HG03066 (cell line): Measurements from ENCODE around the gene FGF5.
"Not testable (repeated sequence)": the region's sequence is repeated elsewhere in the genome, so short reads cannot be mapped to it uniquely, and the experiment has no call there.

Source experiments
- ATAC-seq: cut with Tn5 transposase; IDR thresholded peaks from one replicate; pipeline ENCODE4 v1.9.1; 2021; ENCODE audit warnings: low read depth; ENCODE audit not compliant: unreplicated experiment

FGF5 gene, protein sequence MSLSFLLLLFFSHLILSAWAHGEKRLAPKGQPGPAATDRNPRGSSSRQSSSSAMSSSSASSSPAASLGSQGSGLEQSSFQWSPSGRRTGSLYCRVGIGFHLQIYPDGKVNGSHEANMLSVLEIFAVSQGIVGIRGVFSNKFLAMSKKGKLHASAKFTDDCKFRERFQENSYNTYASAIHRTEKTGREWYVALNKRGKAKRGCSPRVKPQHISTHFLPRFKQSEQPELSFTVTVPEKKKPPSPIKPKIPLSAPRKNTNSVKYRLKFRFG

DNA sequence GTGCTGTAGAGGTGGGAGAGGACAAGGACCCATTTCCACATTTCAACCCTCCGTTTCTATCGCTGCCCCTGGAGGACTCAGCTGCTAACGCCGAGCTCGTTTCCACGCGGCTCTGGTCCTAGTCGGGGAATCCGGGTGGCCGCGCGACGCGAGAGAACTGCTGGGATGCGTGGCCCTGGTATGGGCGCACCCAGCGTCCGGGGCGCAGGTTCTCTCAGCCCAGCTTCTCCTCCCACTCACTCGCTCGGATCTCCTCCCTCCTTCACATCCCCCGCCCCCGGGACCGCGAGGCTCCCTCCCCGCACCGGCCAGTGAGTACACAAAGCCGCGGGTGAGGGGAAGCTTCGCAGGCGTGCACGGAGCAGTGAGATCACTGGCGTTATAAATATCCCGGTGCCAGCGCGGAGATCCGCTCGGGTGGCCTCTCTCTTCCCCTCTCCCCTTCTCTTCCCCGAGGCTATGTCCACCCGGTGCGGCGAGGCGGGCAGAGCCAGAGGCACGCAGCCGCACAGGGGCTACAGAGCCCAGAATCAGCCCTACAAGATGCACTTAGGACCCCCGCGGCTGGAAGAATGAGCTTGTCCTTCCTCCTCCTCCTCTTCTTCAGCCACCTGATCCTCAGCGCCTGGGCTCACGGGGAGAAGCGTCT, at the start of gene FGF5:
Gene FGF5, plus strand, starts transcription at position 412 of the 649 bp plus-strand sequence. Its CDS starts 161 bp downstream, at position 573.
- no peak for ATAC-seq

DNA sequence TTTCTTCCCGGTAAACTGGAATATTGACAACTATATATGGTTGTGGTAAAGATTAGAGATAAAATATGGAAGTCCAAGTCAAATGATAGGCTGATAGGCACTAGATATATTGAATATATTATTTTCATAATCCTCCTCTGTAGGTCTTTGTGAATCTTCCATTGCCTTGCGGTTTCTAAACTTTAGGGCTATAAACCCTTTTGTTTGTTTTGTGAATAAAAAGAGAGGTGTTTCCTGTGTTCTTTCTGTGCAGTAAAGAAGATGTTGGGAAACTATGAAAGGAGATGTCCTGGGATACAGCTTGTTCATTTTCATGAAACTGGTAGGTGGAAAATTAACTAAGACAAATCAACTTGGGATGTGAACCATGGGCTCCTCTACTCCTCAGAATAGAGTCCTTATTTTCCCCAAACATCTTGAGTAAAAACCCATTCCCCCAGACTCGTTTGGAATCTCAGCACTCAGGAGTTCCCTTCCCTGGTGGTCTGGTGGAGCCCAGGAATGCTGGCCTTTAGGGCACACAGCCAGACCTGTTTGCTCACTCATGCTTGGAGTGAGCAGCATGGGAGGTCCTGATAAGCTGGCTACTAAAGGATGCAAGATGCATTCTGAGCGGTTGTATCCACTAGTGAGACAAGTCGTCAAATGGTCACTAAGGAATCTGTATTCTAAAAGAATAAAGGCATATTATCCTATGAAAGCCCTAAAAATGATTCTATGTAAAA, 47.0 kb upstream of the FGF5 start:
- no peak for ATAC-seq

- ATAC-seq, result no peak
Measured at GRCh38 chr4:80220711-80221110, 45.8 kb upstream of the FGF5 start.

- no peak for ATAC-seq
Measured at GRCh38 chr4:80221161-80221560, 45.3 kb upstream of the FGF5 start.

- ATAC-seq, result no peak
Measured at GRCh38 chr4:80225595-80225994, 40.9 kb upstream of the FGF5 start.

DNA sequence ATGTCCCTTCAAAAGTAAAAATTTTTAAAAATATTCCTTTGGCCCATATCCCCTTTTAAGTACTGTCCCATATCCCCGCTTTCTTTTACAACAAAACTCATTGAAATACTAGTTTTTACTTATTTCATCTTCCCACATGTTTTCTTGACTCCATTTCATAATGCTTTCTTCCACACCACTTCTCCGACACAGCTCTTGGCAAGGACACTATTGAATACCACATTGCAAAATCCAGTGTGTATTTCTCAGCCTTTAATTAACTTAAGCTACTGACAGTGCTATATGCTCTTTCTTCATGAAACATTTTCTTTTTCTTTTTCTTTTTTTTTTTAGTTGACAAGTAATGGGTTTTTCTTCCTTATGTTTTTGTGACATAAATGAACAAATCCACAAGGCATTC, 40.4 kb upstream of the FGF5 start:
- ATAC-seq, result no peak

GRCh38 chr4:80228460-80228859, 38.0 kb upstream of the FGF5 start:
- no peak for ATAC-seq

DNA sequence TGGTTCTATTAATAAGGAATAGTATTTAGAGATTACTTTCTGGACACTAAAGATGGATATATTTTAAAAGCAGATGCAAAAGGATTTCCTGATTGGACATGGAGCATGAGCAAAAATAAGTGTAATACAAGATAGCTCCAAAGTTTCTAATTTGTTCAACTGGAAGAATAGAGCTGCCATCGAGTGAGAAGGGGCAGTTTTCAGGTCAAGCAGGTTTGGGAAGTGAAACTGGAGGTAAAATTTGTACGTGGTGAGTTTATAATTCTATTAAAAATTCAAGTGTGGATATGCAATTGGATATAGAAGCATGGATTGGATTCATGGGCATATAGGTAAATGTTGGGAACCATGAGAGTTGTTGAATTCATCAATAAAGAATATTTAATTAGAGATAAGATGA, 37.3 kb upstream of the FGF5 start:
- peak; percentile 23 for ATAC-seq

- ATAC-seq, result peak; percentile 89
Measured at GRCh38 chr4:80229590-80229989, 36.9 kb upstream of the FGF5 start.

DNA sequence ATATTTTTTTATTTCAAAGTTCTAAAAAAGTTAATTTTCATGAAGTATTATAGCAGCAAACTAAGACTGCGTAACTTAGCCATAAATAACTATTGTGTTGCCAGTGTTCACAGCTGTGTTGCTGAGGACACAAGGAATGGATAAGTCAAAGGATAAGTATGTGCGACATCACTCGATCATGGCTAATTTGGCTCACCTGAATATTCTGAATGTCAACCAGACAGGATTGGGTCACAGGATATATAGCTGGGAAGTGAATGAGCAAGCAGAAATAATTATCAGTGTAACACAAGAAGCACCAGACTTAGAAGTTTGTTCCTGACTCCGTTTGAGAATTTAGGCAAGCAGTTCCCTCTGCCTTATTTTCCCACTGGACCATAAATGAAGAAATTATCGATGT, 35.3 kb upstream of the FGF5 start:
- no peak for ATAC-seq

DNA sequence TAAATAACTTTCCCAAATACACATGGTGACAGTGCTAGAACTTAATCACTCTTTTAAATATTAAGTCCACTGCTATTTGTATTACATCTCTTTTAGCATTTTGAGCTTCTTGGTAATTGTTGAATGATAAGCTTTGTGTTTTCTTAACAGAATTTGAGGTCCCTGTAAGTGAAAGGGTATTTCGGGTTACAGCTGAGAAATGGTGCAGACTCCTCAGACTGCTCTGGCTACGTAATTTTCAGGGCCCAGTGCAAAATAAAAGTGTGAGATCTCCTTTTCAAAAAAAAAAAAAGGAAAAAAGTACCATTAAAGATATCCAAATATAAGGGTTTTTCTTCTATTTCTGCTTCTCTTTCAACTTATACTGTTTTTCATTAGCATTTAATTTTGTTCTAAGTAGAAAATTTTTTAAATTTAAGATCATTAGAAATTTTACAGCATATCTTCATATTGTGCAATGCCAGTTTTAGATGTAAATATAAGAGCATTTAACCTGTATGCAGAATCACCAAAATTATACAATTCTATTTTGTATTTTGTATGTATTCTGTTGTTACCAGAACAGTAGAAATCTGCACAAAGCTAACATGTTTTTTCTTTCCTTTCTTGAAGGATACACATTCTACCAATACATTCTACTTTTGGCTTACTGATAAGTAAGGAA, 33.6 kb upstream of the FGF5 start:
- no peak for ATAC-seq

GRCh38 chr4:80233390-80233789, 33.1 kb upstream of the FGF5 start:
- ATAC-seq, result no peak

GRCh38 chr4:80235451-80235850, 31.0 kb upstream of the FGF5 start:
- no peak for ATAC-seq

DNA sequence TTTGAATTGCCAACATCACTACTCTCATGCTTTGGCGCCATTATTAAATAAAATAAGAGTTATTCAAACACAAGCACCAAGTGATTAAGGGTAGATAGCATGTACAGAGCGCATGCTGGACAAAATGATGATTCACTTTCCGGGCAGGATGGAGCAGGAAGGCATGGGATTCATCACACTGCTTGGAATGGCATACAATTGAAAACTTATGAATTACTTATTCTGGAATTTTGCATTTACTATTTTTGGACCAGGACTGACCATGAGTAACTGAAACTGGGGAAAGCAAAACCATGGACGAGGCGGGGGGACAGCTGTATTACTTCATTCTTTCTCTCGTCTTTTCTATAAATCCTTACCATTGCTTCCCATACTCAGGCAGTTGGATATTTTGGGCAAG, 28.5 kb upstream of the FGF5 start:
- no peak for ATAC-seq

GRCh38 chr4:80239480-80240150, 26.8 kb upstream of the FGF5 start:
- no peak for ATAC-seq

GRCh38 chr4:80240976-80241375, 25.5 kb upstream of the FGF5 start:
- no peak for ATAC-seq

DNA sequence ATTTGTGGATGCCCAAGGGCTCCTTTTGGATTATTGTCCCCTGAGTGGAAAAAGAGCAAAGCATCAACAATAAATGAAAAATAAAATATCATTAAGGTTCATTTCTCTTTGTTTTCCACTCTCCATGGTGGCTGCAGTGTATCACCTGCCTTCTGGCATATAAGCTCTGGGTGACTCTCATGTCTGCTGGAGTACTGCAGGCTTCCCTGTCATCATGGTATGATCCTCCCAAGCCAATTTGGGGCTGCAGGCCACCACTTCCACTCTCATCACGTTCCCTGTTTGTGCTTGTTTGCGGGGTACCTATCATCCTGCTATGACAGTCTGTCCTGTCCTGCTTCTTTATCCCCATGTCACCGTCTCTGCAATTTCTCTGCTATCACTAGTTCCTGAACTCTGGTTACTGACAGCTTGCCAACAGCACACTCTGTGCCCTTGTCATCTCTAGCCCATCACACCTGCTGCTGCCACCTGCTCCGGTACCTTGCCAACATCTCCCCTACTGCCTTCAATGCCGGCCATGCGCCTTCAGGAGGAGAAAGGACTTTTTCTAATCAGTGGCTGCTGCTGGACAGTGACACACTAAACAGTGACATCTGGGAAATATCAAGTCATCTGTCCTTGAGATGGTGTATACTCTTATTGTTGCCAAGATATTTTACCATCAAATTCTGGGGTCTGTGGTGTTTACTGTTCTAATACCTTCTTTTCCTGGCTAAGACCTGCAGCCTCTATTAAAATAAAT, 23.0 kb upstream of the FGF5 start:
- no peak for ATAC-seq

DNA sequence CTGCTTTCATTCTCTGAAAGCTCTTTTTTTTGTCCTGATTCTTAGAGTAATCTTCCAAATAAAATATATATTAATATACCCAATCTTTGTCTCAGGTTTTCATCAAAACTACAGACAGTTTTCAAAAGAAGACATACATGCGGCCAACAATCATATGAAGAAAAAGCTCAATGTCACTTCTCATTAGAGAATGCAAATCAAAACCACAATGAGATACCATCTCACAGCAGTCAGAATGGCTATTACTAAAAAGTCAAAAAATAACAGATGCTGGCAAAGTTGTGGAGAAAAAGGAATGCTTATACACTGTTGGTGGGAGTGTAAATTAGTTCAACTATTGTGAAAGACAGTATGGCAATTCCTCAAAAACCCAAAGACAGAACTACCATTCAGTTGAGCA, 19.0 kb upstream of the FGF5 start:
- not testable (repeated sequence) for ATAC-seq

- ATAC-seq, result no peak
Measured at GRCh38 chr4:80249144-80249543, 17.3 kb upstream of the FGF5 start.

DNA sequence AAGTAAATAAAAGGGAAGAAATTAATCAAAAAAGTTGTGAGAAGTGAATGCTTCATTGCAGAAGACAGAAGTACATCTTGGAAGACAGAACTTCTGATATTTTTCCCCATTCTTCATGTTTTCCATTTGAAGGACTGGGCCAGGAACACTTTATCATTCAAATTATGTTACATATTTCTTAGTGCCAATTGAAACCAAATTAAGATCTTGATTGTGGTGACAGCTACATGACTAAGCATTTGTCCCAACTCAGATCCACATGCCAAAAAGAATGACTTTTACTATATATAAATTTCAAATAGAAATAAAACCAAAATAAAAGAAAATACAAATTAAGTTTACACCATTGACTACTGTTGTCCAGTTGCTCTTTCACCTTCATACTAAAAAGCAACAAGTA, 14.0 kb upstream of the FGF5 start:
- no peak for ATAC-seq
